Activated naive CD8-positive, alpha-beta T cell treated with anti-CD3 and anti-CD28 coated beads, Interleukin-2, amount 50 U/mL, for 24 hours (primary cell): Measurements from ENCODE around the gene PTGES3.
"Not testable (repeated sequence)": the region's sequence is repeated elsewhere in the genome, so short reads cannot be mapped to it uniquely, and the experiment has no call there.

Source experiments
- ATAC-seq: fragments of 150-1000 bp; cut with Tn5 transposase; one replicate; pipeline ENCODE4 v1.10.0; 2021
- DNase-seq: peaks from one replicate; pipeline ENCODE4 v3.0.0; 2021
- H3K27ac Mint-ChIP-seq: one replicate; pipeline ENCODE4 v1.8.0; 2021; ENCODE audit warnings: mild to moderate bottlenecking, mixed read lengths
- H3K27me3 Mint-ChIP-seq: one replicate; pipeline ENCODE4 v1.8.0; 2021; ENCODE audit warnings: mixed read lengths
- H3K36me3 Mint-ChIP-seq: one replicate; pipeline ENCODE4 v1.8.0; 2021; ENCODE audit warnings: low read depth, mixed read lengths
- H3K4me1 Mint-ChIP-seq: one replicate; pipeline ENCODE4 v1.8.0; 2021; ENCODE audit warnings: mixed read lengths
- H3K4me3 Mint-ChIP-seq: one replicate; pipeline ENCODE4 v1.8.0; 2021; ENCODE audit warnings: mild to moderate bottlenecking, moderate library complexity, mixed read lengths
- H3K9me3 Mint-ChIP-seq: one replicate; pipeline ENCODE4 v1.8.0; 2021; ENCODE audit warnings: mixed read lengths

Gene PTGES3, protein sequence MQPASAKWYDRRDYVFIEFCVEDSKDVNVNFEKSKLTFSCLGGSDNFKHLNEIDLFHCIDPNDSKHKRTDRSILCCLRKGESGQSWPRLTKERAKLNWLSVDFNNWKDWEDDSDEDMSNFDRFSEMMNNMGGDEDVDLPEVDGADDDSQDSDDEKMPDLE

DNA sequence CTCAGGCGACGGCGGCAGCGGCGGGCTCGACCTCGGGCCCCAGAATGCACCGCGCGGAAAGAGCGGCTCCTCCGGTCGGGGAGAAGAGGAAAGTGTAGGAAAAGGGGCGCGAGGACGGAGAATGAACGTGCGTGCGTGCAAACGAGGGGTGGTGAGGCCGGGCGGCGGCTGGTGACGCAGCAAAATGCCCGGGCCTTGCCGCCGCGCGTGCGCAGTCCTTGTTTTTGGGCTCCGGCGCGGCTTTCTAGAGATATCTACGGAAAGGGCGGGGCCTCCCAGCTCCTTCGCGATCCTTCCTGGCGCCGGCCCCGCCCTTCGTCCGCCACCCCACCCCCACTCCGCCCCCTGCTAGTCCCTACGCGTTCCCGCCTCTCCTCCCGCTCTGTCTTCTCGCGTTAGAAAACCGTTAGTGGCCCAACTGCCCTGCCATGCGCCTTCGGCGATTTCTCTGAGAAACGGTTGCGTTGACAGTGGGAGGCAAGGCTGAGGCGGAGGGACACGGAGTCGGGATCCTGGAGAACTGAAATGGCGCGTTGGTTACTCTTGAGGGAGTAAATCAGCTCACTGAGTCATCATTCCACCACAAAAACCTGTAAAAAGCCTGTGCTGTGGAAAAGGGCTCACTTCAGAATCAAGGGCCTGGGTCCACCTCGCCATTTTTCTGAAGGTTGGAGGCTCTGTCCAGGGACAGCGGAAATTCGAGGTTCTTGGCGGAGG, at the start of gene PTGES3:
TSS of gene PTGES3 (minus strand) at position 156 of the 717 bp plus-strand sequence. CDS start 285 bp downstream, outside the sequence.
- Mint-ChIP-seq H3K4me1 (peaks cover 34% of the 10 kb centered on the region), H3K27ac (peak within 1 kb of the TSS; percentile 95), H3K9me3 (no peaks in the 10 kb centered on the region), H3K4me3 (peak within 1 kb of the TSS; percentile 99), H3K27me3 (peaks cover 2% of the 10 kb centered on the region), H3K36me3 (peaks cover 37% of the 10 kb centered on the region)
- ATAC-seq = peak; percentile 82
- DNase-seq = peak; percentile 99

DNA sequence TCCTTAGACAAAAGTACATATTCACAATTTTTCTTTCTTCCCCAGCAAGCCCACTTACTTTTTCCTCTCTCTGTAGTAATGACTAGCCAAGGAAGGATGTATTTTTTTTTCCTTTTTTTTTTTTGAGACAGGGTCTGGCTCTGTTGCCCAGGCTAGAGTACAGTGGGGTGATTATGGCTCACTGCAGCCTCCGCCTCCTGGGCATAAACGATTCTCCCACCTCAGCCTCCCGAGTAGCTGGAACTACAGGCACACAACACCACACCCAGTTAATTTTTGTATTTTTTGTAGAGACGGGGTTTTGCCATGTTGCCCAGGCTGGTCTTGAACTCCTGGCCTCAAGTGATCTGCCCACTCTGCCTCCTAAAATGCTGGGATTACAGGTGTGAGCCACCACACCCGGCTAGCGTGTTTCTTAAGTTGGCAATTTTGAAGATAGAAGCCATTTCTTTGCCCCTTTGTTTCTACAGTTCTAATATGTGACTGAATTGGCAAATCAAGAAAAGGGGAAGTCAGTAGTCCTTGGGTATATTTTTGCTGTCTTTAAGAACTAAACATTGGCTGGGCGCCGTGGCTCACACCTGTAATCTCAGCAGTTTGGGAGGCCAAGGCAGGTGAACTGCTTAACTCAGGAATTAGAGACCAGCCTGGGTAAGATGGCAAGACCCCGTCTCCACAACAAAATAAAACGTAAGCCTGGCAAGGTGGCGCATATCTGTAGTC, 40.2 kb upstream of the PTGES3 start:
- Mint-ChIP-seq H3K4me1 (peaks cover 15% of the 10 kb centered on the region), H3K4me3 (no peak overlapping the region), H3K9me3 (no peaks in the 10 kb centered on the region), H3K27me3 (no peaks in the 10 kb centered on the region), H3K27ac (no peak overlapping the region), H3K36me3 (peaks cover 51% of the 10 kb centered on the region)
- DNase-seq (no peak), ATAC-seq (no peak)

DNA sequence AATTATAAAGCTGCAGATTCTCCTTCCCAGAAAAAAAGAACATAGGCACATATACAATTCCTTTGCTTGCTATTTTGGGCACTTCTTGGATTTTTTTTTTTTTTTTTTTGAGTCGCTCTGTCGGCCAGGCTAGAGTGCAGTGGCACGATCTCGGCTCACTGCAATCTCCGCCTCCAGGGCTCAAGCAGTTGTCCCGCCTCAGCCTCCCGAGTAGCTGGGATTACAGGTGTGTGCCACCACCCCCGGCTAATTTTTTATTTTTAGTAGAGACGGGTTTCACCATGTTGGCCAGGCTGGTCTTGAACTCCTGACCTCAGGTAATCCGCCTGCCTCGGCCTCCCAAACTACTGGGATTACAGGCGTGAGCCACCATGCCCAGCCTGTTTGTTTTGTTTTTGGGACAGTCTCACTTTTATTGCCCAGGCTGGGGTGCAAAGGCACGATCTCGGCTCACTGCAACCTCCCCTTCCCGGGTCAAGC, 38.2 kb upstream of the PTGES3 start:
- not testable (repeated sequence) for ATAC-seq, H3K9me3 Mint-ChIP-seq, H3K27me3 Mint-ChIP-seq, DNase-seq
- peaks cover 63% of the 10 kb centered on the region for H3K36me3 Mint-ChIP-seq
- peak overlapping the region; percentile 99 for H3K27ac Mint-ChIP-seq
- H3K4me3 Mint-ChIP-seq = peak overlapping the region; percentile 98
- peaks cover 36% of the 10 kb centered on the region for H3K4me1 Mint-ChIP-seq

DNA sequence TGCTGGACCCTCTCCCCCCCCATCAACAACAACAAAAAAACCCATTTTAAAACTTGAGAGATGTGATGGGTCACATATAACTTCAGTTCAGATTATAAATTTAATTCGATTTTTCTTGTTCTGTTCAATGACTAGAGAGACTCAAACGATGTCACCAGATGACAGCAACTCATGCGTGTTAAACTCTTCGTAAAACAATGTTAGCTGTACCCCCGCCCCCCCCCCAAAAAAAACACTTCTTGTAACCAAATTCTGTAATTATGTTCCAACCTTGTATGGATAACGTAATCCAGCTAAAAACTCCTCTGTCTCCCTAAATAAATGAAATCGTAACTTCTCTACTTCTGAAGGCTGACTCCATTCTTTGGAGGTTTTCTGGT, 37.6 kb upstream of the PTGES3 start:
- ATAC-seq = no peak
- DNase-seq = no peak
- Mint-ChIP-seq H3K4me3 (peak overlapping the region; percentile 98), H3K27ac (peak overlapping the region; percentile 99), H3K9me3 (no peaks in the 10 kb centered on the region), H3K4me1 (peaks cover 41% of the 10 kb centered on the region), H3K36me3 (peaks cover 64% of the 10 kb centered on the region), H3K27me3 (no peaks in the 10 kb centered on the region)

DNA sequence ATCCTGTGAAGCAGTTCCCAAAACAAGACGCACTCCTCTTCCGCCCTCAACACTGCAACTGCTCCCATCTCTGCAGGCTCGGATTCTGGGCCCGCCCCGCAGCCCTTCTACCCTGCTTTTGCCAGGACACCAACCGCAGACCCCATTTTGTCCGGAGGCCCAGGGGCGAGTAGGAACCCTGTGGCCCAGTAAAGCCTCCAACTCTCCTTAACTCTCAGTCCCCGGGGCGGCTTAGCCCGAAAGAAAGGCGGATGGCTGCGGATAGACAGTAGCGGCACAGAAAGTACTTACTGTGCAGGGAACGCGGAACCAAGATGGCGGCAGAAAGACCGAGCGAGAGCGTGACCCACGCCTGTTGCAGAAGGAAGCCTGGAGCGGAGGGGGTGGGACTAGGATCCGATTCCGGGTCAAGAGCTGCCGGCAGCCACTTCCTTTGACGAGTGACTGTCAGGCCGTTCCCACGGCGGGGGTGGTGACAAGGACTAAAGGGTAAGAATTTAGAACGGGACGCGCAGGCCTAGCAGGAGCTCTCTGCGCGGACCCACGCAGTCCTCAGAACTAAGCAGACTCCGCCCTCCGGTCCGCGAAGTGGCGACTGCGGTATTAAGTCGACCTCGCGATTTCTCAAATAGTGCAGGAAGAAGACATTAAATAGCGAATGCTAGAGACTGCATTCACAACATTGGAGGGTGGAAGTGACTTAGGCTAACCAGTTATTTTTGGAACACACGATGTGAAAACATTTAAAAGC, 37.1 kb upstream of the PTGES3 start, which contains the start of gene NACA:
TSS of gene NACA (minus strand) at position 328 of the 751 bp plus-strand sequence. CDS start 778 bp downstream, outside the sequence.
- Mint-ChIP-seq H3K36me3 (peaks cover 69% of the 10 kb centered on the region), H3K4me3 (peak within 1 kb of the TSS; percentile 98), H3K4me1 (peaks cover 47% of the 10 kb centered on the region), H3K27me3 (no peaks in the 10 kb centered on the region), H3K9me3 (no peaks in the 10 kb centered on the region), H3K27ac (peak within 1 kb of the TSS; percentile 99)
- ATAC-seq (peak; percentile 98), DNase-seq (peak; percentile 98)

DNA sequence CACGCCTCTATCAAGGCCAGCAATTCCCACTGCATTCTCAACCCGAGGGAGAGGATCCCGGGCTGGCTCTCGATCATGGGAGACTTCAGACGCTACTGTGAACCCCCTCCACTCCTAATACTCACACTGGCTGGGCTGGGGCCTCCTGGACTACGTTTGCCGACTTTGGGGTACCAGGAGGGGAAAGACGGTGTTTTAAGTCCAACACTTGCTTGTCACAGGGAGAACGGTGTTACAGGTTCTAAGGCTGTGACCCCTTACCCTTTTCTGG, 36.6 kb upstream of the PTGES3 start:
- ATAC-seq (no peak), DNase-seq (no peak)
- Mint-ChIP-seq H3K4me3 (peak overlapping the region; percentile 98), H3K36me3 (peaks cover 71% of the 10 kb centered on the region), H3K4me1 (peaks cover 52% of the 10 kb centered on the region), H3K9me3 (no peaks in the 10 kb centered on the region), H3K27ac (peak overlapping the region; percentile 99), H3K27me3 (no peaks in the 10 kb centered on the region)

DNA sequence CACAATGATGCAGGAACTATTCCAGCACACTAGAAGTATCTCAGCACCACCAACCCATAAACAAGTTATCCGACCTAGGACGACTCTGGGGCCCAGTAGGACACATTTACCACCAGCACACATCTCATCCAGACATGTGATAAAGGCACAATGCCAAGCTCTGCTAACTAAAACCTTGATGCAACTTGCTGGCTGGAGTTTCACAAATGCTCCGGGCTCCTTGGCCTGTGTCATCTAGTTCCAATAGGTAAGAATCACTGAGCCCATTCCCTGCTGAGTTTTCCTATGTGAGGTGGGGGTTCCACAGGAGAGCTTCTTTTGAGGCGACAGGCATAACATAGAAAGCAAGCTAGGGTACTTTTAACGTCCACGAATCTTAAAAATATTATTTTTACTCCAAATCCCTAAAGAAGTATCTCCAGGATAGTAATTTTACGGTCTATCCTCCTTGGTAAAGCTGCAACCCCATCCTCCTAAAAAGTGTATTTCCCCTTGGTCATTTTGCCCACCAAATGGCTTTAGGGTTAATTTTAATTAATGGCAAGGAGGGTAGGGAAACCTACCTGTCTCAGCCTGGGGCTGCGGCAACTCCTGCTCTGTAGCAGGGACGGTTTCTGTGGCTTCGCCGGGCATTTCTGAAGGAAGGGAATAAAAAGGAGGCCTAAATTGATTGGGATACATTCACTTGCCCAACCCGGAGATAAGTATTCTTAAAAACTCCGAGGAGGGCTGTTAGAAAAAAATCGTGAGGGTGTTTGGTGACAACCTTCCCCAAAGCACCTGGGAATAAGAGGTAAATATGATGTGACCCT, 36.0 kb upstream of the PTGES3 start:
- ATAC-seq = no peak
- no peak for DNase-seq
- no peaks in the 10 kb centered on the region for H3K9me3 Mint-ChIP-seq

DNA sequence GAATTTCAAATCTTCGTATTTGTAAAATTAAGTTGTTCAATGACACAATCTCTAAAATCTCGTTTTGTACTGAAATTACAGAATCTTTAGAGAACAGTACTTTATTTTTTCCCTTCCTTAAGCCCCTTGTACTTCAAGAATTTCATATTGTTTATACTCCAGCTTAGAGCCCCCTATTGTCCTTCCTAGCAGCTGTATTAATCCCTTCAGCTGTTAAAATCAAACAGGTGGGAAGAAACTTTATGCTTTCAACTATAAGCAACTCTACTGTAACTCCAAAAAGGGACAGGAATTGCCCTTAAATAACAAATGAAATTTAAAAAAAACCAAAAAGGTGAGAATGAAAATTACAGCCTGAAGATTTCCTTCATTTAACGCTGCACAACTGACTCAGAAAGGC, 35.3 kb upstream of the PTGES3 start:
- H3K4me3 Mint-ChIP-seq = peak overlapping the region; percentile 98
- no peaks in the 10 kb centered on the region for H3K9me3 Mint-ChIP-seq
- ATAC-seq (no peak), DNase-seq (no peak)
- no peaks in the 10 kb centered on the region for H3K27me3 Mint-ChIP-seq
- H3K4me1 Mint-ChIP-seq = peaks cover 63% of the 10 kb centered on the region
- H3K27ac Mint-ChIP-seq = peak overlapping the region; percentile 99
- H3K36me3 Mint-ChIP-seq = peaks cover 78% of the 10 kb centered on the region

More for the DNA sequence above, 36.0 kb upstream of the PTGES3 start:
- H3K27me3 Mint-ChIP-seq = no peaks in the 10 kb centered on the region
- H3K36me3 Mint-ChIP-seq = peaks cover 73% of the 10 kb centered on the region
- H3K4me1 Mint-ChIP-seq = peaks cover 57% of the 10 kb centered on the region
- H3K4me3 Mint-ChIP-seq = peak overlapping the region; percentile 98
- H3K27ac Mint-ChIP-seq = peak overlapping the region; percentile 99

DNA sequence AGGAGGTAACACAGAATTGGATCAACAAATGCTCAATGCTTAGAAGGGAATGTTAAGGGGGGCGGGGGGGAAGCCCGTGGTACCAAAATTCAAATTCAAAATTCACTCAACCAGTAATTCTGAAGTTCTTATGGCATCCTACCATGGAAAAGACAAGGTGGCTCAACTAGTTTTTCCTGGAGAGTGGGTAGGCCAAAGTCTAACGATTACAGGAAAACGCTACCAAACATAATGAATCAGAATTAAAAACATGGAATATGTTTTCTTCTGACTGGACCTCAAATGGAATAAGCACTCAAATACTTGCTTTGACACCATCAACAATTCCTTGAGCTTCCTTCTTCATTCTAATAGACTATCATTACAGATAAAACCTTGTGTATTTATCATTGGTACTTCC, 34.7 kb upstream of the PTGES3 start:
- H3K27me3 Mint-ChIP-seq = no peaks in the 10 kb centered on the region
- H3K4me3 Mint-ChIP-seq = peak overlapping the region; percentile 98
- DNase-seq (no peak), ATAC-seq (no peak)
- H3K36me3 Mint-ChIP-seq = peaks cover 76% of the 10 kb centered on the region
- no peaks in the 10 kb centered on the region for H3K9me3 Mint-ChIP-seq
- peaks cover 63% of the 10 kb centered on the region for H3K4me1 Mint-ChIP-seq
- H3K27ac Mint-ChIP-seq = peak overlapping the region; percentile 99

DNA sequence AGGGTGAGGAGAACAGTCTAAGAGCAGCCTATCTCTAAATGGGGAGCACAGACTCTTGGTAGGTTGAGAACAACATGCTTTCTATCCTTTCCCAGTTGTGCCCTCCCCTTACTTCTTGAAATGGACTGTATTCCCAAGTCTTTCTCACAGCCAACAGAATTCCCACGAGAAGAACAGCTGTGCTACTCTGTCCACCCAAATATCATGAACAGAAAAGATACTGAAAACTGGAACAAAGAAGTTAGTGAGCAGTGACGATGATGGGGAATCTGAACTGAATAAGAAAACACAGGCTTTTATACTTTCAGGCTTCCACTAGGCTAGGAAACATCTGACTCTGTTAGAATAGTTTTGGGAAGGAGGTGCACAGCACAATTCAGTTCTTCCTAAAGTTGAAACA, 33.6 kb upstream of the PTGES3 start:
- Mint-ChIP-seq H3K36me3 (peaks cover 74% of the 10 kb centered on the region), H3K9me3 (no peaks in the 10 kb centered on the region)

DNA sequence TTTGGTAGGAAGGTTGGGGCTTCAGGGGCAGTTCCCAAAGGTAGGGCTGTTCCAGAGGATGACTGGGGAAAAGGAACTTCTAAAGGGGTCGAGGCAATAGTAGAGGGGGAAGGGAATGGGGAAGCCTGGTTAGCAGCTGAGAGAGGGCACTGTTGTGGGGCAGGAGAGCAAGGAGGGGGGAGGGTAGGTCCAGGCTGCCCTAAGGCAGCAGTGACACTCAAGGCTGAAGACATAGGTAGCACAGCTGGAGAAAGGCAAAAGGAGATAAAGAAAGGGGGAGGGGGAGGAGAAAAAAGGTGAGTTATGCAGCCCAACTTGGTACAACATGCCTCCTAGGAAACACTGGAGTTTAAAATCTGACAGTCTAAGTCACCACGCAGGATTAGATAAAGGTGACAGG, 33.1 kb upstream of the PTGES3 start:
- no peaks in the 10 kb centered on the region for H3K9me3 Mint-ChIP-seq
- ATAC-seq (no peak), DNase-seq (no peak)
- peak overlapping the region; percentile 98 for H3K4me3 Mint-ChIP-seq
- H3K27ac Mint-ChIP-seq = peak overlapping the region; percentile 99
- H3K27me3 Mint-ChIP-seq = no peaks in the 10 kb centered on the region
- peaks cover 76% of the 10 kb centered on the region for H3K36me3 Mint-ChIP-seq
- H3K4me1 Mint-ChIP-seq = peaks cover 71% of the 10 kb centered on the region

More for the DNA sequence above, 33.6 kb upstream of the PTGES3 start:
- Mint-ChIP-seq H3K4me1 (peaks cover 68% of the 10 kb centered on the region), H3K27me3 (no peaks in the 10 kb centered on the region), H3K4me3 (peak overlapping the region; percentile 98), H3K27ac (peak overlapping the region; percentile 99)
- ATAC-seq (no peak), DNase-seq (no peak)

DNA sequence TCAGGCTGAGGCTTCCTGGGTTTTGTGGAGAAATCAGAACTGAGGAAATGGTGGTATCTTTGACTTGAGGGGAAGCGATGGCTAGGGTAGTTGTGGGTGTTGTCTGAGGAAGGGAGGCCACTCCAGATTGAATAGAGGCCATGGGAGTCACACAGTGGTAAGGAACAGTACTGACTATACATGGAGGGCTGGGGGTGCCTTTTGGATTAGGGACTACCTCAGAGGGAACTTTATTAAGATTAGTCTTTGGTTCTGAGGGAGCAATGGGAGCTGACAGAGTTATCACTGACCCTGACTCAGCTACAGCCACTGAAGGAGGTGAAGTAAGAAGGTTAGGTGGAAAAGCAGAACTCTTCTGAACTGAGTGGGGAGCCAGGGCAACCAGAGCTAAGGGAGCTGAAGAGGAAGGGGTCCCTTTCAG, 32.7 kb upstream of the PTGES3 start:
- peaks cover 72% of the 10 kb centered on the region for H3K4me1 Mint-ChIP-seq
- peaks cover 77% of the 10 kb centered on the region for H3K36me3 Mint-ChIP-seq
- peak overlapping the region; percentile 99 for H3K27ac Mint-ChIP-seq
- peak overlapping the region; percentile 98 for H3K4me3 Mint-ChIP-seq
- ATAC-seq (no peak), DNase-seq (no peak)
- H3K9me3 Mint-ChIP-seq = no peaks in the 10 kb centered on the region
- no peaks in the 10 kb centered on the region for H3K27me3 Mint-ChIP-seq

DNA sequence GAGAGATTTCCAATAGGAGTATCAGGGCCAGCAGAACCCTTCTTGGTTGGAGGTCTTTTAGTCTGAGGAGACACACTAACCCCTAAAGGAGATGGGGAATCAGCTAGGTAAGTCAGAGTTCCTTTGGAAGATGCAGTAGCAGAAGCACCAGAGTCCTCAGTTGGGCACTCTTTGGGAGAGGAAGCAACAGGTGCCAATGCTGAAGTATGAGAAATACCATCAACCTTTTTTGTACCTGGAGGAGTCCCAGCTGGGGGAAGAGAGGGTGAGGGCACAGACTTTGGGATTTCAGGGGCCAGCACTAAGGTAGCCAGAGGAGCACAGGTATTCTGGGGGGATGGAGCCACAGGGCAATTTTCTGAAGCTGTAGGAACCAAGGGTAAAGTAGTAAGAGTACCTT, 31.0 kb upstream of the PTGES3 start:
- Mint-ChIP-seq H3K9me3 (no peaks in the 10 kb centered on the region), H3K27ac (peak overlapping the region; percentile 99), H3K27me3 (no peaks in the 10 kb centered on the region), H3K36me3 (peaks cover 80% of the 10 kb centered on the region), H3K4me1 (peaks cover 75% of the 10 kb centered on the region), H3K4me3 (peak overlapping the region; percentile 7)
- no peak for DNase-seq
- no peak for ATAC-seq
